ENCODE measurements around the gene CCDC92.

CCDC92 gene

DNA sequence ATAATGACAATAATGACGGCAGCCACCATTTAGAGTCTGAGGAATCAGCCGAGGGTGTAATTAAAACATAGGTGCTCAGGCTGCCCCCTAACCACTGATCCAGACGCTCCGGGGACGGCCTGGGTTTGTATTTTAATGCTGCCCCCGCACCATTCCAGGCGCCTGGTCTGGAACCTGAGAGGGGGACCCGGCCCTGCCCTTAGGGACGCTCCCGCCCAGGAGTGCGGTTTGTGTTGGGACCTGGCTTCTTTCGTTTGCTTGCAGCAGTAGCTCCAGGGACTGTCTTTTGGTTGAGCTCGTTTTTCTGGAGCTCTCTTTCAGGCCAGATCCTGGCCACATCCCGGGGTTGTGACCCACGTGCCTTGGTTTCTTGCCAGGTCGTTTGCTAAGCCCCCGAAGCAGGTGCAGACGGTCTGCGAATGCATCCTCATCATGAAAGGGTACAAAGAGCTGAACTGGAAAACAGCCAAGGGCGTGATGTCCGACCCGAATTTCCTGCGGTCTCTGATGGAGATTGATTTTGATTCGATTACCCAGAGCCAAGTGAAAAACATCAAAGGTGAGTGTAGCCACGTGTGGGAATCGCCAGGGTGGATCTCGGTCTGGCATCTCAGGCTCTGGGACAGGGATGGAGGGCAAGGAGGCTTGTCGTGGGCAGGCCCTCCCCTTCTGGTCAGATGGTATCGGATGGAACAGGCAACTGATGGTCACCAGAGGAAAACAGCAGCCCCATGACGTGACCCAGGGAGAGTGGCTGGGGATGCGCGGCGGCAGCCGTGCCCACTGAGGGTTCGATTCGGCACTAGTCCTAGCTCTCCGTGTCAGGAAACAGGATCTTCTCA lies 63.5 kb downstream of the CCDC92 start:
- no peak overlapping the region for H3K4me3 ChIP-seq

DNA sequence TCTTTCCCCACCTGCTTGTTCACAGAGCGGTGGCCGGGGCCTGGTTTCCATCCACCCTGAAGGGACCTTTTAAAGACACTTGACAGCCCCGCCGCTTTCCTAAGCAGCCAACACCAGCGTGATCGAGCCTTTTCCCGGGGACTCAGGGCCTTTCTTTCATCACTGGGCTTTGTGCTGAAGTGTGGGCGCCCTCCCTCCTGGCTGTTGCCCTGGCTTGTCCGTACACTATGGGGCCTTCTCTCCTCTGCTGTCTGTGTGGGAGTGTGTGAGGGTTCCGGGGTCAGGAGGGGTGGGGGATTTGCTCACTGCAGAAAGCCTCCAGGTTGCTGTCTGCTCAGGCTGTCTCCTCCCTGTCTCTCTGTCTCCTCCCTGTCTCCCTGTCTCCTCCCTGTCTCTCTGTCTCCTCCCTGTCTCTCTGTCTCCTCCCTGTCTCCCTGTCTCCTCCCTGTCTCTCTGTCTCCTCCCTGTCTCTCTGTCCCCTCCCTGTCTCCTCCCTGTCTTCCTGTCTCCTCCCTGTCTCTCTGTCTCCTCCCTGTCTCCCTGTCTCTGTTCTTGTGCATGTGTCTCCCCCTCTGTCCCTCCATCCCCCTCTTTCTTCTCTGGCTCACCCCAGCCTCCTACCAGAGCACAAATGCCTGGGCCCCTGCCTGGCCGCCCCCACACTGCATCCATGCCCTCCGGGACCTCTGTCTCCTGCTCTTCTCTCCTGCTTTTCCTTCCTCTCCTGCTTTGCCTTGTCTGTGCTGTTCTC lies 64.7 kb downstream of the CCDC92 start:
- Histone ChIP-seq H3K27ac (no peak overlapping the region), H3K4me3 (no peak overlapping the region)
- no peak for DNase-seq (ENCODE audit: low spot score)
- TF ChIP-seq, protein P1, sequence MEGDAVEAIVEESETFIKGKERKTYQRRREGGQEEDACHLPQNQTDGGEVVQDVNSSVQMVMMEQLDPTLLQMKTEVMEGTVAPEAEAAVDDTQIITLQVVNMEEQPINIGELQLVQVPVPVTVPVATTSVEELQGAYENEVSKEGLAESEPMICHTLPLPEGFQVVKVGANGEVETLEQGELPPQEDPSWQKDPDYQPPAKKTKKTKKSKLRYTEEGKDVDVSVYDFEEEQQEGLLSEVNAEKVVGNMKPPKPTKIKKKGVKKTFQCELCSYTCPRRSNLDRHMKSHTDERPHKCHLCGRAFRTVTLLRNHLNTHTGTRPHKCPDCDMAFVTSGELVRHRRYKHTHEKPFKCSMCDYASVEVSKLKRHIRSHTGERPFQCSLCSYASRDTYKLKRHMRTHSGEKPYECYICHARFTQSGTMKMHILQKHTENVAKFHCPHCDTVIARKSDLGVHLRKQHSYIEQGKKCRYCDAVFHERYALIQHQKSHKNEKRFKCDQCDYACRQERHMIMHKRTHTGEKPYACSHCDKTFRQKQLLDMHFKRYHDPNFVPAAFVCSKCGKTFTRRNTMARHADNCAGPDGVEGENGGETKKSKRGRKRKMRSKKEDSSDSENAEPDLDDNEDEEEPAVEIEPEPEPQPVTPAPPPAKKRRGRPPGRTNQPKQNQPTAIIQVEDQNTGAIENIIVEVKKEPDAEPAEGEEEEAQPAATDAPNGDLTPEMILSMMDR (IDR thresholded peaks at IDR 0.05): no peak

More for the DNA sequence above, 63.5 kb downstream of the CCDC92 start:
- no peak for DNase-seq (ENCODE audit: low spot score)
- TF ChIP-seq, protein P1 (IDR thresholded peaks at IDR 0.05): no peak
- no peak overlapping the region for H3K27ac ChIP-seq

GRCh38 chr12:123906711-123907420 lies 65.8 kb downstream of the CCDC92 start:
- H3K4me3 ChIP-seq: no peak overlapping the region
- TF ChIP-seq, protein P1 (IDR thresholded peaks at IDR 0.05): no peak
- DNase-seq (ENCODE audit: low spot score): no peak
- no peak overlapping the region for H3K27ac ChIP-seq

GRCh38 chr12:123905319-123905925 lies 67.2 kb downstream of the CCDC92 start:
- Histone ChIP-seq H3K27ac (no peak overlapping the region), H3K4me3 (no peak overlapping the region)
- TF ChIP-seq, protein P1 (IDR thresholded peaks at IDR 0.05): peak; percentile 51
- no peak for DNase-seq (ENCODE audit: low spot score)

- DNase-seq (ENCODE audit: low spot score): no peak
- no peak overlapping the region for H3K4me3 ChIP-seq
- no peak overlapping the region for H3K27ac ChIP-seq
- TF ChIP-seq, protein P1 (IDR thresholded peaks at IDR 0.05): no peak
These were observed 69.1 kb downstream of the CCDC92 start for GRCh38 chr12:123903301-123904065.

GRCh38 chr12:123902821-123903220 lies 69.8 kb downstream of the CCDC92 start:
- DNase-seq (ENCODE audit: low spot score): no peak
- TF ChIP-seq, protein P1 (IDR thresholded peaks at IDR 0.05): no peak
- Histone ChIP-seq H3K4me3 (no peak overlapping the region), H3K27ac (no peak overlapping the region)
